Thoracic aorta (tissue), 2 donors: ENCODE measurements around the gene STING1. TPM values are rescaled to one million over a fixed set of nuclear protein-coding genes. Genes with fewer than 3 reads are reported as not detected.

ENCODE experiments used
- ATAC-seq: fragments of 150-250 bp; one replicate; pipeline ENCODE4 v1.8.0; 2017; ENCODE audit warnings: low read depth; ENCODE audit not compliant: insufficient number of reproducible peaks, low FRiP score
- DNase-seq: peaks from one replicate; pipeline ENCODE4 v3.0.0-alpha.2; 2020; ENCODE audit warnings: low spot score
- H3K27ac ChIP-seq, 2 donors: fragments of 200-600 bp; sonication (generic); 1 replicate in 1 of 2; 2 replicates in 1 of 2; pipeline ENCODE4 v1.5.1; 2016; ENCODE audit warnings: mild to moderate bottlenecking in 2 of 2, moderate library complexity in 2 of 2
- H3K27me3 ChIP-seq: fragments of 200-600 bp; sonication (generic); replicated peaks from 2 replicates; pipeline ENCODE4 v1.6.0; 2016; ENCODE audit warnings: mild to moderate bottlenecking; ENCODE audit not compliant: insufficient read depth
- H3K36me3 ChIP-seq: fragments of 200-600 bp; sonication (generic); one replicate; pipeline ENCODE4 v1.5.1; 2016
- H3K4me1 ChIP-seq, 2 donors: fragments of 200-600 bp; sonication (generic); 1 replicate in 1 of 2; 2 replicates in 1 of 2; pipeline versions ENCODE4 v1.5.1 to v1.6.0; 2016; ENCODE audit warnings: low read depth in 2 of 2, mild to moderate bottlenecking in 1 of 2; ENCODE audit not compliant: control insufficient read depth in 1 of 2
- H3K4me3 ChIP-seq: fragments of 200-600 bp; sonication (generic); 2 replicates; pipeline ENCODE4 v1.5.1; 2016; ENCODE audit warnings: mild to moderate bottlenecking
- H3K9me3 ChIP-seq: fragments of 200-600 bp; sonication (generic); 2 replicates; pipeline ENCODE4 v1.5.1; 2016
- total RNA-seq, 2 donors: library from RNA; depleted of rRNA; stranded (reverse); fragments of >200 nt; gene quantifications; one replicate each; pipeline versions ENCODE4 v1.1.0 to v1.2.3, GENCODE V29; 2016
- TF ChIP-seq, protein P1 (sequence below): fragments of 200-600 bp; sonication (generic); IDR thresholded peaks from one replicate; pipeline ENCODE4 v1.5.1; 2019; ENCODE audit warnings: antibody characterized with exemption

The STING1 gene
- total RNA-seq, 2 donors from 2014 or later = 100 to 202 TPM

DNA sequence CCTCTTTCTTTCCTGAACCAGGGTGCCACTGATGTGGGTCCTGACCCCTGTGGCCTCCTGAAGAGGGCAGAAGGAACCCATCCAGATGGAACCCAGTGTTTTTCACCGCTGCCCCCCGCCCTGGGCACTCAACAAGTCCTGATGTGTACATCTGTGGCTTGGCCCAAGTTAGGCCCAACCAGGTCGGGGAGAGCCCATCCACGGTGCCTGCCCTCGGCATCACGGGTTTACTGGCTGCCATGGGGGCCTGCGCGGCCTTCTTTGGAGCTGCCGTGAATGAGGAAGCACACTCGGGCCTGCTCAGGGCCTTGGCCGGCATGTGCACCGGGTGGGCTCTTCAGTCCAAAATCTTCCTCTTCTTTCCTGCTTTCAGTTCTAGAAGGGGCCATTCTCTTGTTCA, 25.8 kb downstream of the STING1 start:
- H3K4me1 ChIP-seq = peaks cover 0 to 5% of the 10 kb centered on the region in 2 donors
- DNase-seq (no peak), ATAC-seq (no peak)
- no peaks in the 10 kb centered on the region for H3K27me3 ChIP-seq
- TF ChIP-seq, protein P1, sequence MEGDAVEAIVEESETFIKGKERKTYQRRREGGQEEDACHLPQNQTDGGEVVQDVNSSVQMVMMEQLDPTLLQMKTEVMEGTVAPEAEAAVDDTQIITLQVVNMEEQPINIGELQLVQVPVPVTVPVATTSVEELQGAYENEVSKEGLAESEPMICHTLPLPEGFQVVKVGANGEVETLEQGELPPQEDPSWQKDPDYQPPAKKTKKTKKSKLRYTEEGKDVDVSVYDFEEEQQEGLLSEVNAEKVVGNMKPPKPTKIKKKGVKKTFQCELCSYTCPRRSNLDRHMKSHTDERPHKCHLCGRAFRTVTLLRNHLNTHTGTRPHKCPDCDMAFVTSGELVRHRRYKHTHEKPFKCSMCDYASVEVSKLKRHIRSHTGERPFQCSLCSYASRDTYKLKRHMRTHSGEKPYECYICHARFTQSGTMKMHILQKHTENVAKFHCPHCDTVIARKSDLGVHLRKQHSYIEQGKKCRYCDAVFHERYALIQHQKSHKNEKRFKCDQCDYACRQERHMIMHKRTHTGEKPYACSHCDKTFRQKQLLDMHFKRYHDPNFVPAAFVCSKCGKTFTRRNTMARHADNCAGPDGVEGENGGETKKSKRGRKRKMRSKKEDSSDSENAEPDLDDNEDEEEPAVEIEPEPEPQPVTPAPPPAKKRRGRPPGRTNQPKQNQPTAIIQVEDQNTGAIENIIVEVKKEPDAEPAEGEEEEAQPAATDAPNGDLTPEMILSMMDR = no peak
- H3K4me3 ChIP-seq = no peak overlapping the region
- H3K27ac ChIP-seq = no peak overlapping the region
- H3K9me3 ChIP-seq = no peaks in the 10 kb centered on the region
- H3K36me3 ChIP-seq = no peaks in the 10 kb centered on the region

DNA sequence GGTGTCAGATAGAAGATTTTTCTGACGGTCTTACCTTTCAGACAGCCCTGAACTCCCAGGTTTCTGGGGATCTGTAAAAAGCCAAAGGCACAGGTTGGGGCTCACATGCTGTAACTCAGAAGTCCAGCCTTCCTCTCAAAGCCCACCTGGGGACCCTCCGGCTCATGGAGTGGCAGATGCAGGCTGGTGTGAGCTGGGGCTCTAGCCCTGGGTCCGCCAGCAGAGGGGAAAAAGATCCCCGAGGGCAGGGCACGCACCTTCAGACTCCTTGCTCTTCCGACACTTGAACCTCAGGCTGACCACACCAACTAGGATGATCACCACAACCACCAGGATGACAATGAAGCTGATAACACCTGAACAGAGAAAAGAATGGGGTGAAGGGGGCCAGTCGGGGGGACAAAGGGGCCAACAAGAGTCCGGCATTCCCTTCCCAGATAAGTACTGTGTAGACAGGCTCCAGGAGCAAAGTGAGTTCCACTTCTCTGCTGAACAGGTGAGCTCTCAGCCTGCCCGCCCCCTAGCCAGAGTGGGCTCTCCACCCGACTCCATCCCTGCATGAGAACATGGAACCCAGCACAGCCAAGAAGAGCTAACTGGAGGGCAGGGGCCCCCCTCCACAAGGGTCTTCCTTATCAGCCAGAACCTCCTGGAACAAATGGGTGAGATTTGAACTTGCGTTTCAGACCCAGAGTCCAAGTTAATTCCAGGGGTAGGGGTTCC, 27.8 kb downstream of the STING1 start:
- DNase-seq = no peak
- Histone ChIP-seq H3K27me3 (no peaks in the 10 kb centered on the region), H3K9me3 (no peaks in the 10 kb centered on the region), H3K36me3 (no peaks in the 10 kb centered on the region), H3K4me1 (peaks cover 0 to 5% of the 10 kb centered on the region in 2 donors), H3K4me3 (no peak overlapping the region), H3K27ac (no peak overlapping the region)
- ATAC-seq = no peak
- TF ChIP-seq, protein P1 = no peak

DNA sequence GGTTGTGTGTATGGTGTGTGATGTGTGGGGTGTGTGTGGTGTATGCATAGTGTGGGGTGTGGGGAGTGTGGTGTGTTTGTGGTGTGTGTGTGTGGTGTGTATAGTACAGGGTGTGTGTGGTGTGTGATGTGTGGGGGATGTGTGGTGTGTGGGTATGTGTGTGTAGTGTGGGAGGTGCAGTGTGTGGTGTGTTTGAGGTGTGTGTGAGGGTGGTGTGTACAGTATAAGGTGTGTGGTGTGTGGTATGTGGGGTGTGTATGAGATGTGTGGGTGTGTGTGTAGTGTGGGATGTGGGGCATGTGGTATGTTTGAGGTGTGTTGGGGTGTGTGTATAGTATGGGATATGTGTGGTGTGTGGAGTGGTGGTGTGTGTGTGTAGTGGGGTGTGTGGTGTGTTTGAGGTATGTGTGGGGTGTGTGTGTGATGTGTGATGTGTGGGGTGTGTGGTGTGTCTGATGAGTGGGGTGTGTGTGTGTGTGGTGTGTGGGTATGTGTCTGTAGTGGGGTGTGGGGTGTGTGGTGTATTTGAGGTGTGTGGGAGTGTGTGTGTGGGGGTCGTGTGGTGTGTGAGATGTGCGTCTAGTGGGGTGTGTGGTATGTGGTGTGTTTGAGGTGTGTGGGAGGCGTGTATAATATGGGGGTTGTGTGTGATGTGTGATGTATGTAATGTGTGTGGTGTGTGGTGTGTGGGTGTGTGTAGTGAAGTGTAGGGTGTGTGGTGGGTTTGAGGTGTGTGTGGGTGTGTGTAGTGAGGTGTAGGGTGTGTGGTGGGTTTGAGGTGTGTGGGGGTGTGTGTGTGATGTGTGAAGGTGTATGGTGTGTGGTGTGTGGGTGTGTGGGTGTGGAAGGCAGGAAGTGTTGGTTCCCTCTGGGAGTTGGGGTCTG, 28.6 kb downstream of the STING1 start:
- Histone ChIP-seq H3K9me3 (no peaks in the 10 kb centered on the region), H3K36me3 (no peaks in the 10 kb centered on the region), H3K27me3 (no peaks in the 10 kb centered on the region), H3K4me1 (peaks cover 0 to under 1% of the 10 kb centered on the region in 2 donors), H3K4me3 (no peak overlapping the region), H3K27ac (no peak overlapping the region)
- TF ChIP-seq, protein P1 = no peak
- DNase-seq = no peak
- no peak for ATAC-seq

DNA sequence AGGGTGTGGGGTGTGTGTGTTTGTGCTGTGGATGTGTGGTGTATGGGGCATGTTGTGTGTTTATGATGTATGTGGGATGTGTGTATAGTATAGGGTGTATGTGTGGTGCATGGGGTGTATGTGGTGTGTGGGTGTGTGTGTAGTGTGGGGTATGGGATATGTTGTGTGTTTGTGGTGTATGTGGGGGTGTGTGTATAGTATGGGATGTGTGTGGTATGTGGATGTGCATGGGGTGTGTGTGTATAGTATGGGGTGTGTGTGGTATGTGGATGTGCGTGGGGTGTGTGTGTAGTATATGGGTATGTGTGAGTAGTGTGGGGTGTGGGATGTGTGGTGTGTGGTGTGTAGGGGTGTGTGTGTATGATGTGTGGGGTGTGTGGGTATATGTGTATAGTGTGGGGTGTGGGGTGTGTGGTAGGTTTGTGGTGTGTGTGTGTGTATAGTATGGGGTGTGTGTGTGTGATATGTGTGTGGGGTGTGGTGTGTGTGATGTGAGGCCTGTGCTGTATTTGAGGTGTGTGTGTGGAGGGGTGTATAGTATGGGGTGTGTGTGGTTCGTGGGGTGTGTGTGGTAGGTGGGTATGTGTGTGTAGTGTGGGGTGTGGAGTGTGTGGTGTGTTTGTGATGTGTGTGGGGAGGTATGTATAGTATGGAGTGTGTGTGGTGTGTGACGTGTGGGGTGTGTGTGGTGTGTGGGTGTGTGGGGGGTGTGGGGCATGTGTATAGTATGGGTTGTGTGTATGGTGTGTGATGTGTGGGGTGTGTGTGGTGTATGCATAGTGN, 30.5 kb downstream of the STING1 start:
- H3K27ac ChIP-seq = no peak overlapping the region
- no peaks in the 10 kb centered on the region for H3K9me3 ChIP-seq
- H3K27me3 ChIP-seq = no peaks in the 10 kb centered on the region
- H3K36me3 ChIP-seq = no peaks in the 10 kb centered on the region
- ATAC-seq (no peak), DNase-seq (no peak)
- no peaks in the 10 kb centered on the region for H3K4me1 ChIP-seq
- no peak overlapping the region for H3K4me3 ChIP-seq
- TF ChIP-seq, protein P1 = no peak

DNA sequence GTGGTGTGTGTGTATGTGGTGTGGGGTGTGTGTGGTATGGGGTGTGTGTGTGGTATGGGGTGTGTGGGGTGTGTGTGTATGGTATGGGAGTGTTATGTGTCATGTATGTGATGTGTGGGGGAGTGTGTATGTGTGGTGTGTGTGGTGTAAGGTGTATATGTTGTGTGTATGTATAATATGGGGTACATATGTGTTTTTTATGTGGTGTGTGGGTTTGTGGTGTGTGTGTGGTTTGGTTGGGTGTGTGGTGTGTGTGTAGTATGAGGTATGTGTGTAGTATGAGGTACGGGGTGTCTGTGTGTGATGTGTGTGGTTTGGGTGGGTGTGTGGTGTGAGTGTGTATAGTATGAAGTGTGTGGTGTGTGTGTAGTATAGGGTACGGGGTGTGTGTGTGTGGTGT, 31.4 kb downstream of the STING1 start:
- Histone ChIP-seq H3K27me3 (no peaks in the 10 kb centered on the region), H3K4me3 (no peak overlapping the region), H3K36me3 (no peaks in the 10 kb centered on the region), H3K9me3 (no peaks in the 10 kb centered on the region), H3K27ac (no peak overlapping the region), H3K4me1 (no peaks in the 10 kb centered on the region)
- no peak for ATAC-seq
- TF ChIP-seq, protein P1 = no peak
- no peak for DNase-seq
